Inferior parietal cortex (tissue), 1 donor: ENCODE data around the gene LSR.

Experiments
- DNase-seq: peaks from one replicate; pipeline ENCODE4 v3.0.0-alpha.2; 2016; ENCODE audit errors: extremely low spot score

LSR gene

DNA sequence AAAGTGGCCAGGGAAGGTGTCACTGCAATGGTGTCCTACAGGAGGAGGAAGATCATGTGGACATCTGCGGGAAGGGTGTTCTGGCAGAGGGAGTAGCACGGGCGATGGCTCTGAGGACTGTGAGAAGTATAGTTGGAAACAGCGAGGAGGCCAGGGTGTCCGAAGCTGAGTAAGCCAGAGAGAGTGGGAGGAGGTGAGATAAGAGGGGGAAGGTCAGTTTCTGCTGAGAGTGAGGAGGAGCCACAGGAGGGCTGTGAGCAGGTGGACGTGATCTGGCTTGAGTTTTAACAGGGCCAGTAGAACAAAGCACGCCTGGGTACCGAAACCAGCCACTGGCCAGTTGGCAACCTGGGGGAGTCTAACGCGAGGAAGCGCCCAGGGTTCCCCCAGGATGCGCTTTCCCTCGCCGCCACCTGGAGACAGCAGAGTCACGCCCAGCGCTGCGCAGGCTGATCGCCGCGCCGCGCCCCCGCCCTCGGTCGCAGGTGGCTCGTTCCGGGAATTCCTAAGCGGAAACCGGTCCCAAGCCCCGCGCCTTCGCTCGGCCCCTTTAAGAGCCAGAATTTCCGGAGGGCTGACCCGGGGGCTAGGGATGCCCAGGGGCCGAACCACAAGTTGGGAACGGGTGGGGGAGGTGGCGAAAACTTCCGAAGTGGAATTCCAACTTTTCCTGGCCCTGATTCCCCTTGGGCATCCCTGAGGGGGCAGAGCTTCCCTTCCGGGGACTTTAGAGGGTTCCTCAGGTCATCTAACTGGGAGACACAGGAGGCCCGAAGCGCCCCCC is 1.1 kb upstream of the LSR start:
- DNase-seq: no peak

DNA sequence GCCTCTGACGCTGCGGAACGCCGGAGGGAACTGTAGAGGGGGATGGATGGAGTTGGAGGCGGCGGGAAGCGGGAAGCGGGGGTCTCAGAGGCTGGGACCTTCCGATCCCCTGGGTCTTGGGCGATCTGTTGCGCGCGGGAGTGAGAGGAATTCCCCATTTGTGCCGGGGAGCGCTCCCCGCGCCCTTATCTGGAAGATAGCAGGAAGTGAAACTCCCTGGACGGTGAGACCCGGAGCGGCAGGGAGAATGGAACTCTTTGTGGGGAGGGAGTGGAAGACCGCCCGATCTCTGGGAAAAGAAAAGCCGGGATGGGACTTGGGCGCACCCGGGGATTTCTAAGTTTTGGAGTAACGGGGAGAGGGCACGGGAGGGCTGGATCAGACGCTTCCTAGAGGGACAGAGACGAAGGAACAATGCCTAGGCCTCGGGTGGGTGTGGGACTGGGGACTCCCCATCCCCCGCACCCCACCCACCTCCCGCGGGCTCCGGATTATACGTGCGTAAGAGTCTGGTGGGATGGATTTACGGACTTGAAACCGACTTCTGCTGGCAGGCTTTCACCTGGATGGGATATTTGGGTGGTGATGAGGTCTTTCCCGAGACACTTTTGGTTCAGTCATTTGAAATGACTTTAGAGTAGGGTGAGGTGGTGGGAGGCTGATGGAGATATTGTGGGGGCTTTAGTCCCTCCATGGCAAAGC is 495 bp downstream of the LSR start:
- DNase-seq: no peak

DNA sequence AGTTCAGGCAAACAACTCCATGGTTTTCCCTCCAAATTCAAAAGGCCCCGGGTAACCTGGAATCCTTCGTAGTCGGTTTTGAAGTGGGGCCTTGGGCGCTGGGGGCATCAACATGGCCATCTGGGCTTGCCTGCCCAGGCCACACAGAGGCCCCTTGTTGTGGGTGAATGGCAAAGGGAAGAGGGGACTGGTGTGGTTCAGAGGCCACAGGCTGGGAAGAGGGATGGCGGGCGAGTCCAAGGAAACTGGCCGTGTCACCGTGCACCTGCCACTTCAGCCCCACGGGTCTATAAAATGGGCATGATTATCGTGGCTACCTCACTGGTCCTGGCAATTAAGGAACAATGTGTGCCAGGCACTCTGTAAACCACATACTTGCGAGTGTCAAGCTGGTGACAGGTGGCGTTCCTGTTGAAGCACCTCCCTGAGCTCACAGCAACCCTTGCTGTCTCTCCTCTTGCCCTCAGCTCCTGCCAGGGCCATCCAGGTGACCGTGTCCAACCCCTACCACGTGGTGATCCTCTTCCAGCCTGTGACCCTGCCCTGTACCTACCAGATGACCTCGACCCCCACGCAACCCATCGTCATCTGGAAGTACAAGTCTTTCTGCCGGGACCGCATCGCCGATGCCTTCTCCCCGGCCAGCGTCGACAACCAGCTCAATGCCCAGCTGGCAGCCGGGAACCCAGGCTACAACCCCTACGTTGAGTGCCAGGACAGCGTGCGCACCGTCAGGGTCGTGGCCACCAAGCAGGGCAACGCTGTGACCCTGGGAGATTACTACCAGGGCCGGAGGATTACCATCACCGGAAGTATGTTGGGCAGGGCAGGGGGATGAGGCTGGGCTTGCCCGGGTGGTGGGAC is 1.3 kb downstream of the LSR start:
- no peak for DNase-seq

DNA sequence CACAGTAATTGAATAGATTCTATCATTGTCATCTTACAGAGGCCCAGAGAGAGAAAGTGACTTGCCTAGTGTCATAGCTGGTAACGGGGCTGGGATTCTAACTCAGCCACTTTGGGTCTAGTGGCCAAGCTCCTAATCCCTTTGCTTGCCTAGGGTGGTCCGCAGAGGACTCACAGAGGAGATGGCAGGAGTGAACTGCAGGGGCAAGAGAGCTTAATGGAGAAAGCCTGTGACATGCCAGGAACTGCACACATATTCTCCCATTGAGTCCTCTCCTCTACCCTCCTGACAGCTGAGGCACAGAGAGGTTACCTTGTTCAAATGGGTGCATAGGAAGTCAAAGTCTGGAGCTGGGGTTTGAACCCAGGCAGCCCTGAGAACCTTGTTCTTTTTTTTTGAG is 2.7 kb downstream of the LSR start:
- no peak for DNase-seq

DNA sequence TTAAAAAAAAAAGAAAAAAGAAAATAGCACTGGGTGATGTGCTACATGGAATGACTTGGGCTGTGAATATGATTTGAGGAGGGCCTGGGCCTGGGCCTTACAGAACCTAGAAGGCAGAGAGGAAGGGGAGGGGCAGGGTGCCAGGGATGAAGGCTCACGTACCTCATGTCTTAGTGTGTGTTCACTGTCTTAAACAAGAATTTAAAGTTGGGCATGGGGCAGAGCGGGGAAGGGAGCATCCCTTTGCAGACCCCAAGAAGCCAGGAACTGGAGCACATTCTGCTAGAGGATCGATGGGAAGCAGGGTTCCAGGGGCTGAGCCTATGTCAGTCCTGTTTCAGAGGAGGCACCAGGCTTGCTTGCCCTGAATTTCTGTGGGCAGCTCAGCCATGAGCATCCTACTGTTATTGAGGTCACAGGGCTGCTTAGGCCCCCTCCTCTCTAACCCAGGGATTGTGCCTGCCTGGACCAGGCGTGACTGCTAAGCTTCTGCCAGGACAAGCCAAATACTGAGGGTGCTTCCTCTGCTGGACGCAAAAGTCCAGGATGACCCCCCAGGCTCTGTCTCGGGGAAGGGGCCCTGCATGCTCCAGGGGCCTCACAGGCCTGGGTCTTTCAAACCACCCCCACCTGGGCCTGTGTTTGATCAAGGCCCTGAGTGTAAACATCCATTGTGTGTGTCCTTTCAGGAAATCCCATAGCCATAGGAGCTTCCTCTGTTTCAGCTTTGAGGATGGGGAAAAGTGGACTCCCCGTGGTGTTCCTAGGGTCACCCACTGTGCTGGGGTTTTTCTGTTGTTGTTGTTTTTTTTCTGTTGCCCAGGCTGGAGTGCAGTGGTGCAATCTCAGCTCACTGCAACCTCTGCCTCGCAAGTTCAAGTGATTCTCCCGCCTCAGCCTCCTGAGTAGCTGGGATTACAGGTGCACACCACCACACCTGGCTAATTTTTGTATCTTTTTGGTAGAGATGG is 4.8 kb downstream of the LSR start:
- DNase-seq: no peak

DNA sequence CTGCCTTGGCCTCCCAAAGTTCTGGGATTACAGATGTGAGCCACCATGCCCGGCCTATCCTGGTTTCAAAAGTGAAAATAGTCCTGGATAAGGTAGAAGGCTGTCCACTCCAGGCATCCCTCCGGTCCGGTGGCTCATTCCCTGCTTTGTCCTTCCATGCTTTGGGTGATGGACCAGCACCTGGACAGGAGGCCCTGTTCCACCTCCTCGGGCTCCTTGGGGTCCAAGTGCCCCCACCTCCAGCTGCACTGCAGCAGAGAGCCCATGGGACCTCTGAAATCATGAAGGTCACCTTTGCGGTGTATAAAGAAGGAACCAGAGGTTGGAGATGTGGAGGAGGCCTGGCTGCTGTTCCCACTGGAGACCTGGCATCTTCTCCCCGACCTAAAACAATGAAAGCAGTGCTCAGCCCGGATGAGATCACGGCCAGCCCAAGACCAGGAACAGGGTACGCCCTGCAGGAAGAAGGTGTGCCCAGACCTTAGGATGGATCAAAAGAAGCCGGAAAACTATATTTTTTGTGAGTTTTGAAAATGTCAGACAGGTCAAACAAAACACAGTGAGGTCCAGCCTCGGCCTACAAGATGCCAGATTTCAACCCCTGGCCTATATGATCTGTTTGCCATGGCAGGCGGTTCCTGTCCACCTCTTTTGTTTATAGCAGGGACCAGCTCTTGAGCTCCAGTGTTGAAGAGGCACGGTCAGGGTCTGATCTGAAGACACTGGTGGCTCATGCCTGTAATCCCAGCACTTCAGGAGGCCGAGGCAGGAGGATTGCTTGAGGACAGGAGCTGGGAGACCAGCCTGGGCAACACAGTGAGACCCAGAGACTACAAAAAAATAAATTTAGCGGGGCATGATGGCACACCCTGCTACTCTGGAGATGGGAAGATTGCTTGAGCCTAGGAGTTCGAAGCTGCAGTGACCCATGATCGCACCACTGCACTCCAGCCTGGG is 5.8 kb downstream of the LSR start:
- no peak for DNase-seq

DNA sequence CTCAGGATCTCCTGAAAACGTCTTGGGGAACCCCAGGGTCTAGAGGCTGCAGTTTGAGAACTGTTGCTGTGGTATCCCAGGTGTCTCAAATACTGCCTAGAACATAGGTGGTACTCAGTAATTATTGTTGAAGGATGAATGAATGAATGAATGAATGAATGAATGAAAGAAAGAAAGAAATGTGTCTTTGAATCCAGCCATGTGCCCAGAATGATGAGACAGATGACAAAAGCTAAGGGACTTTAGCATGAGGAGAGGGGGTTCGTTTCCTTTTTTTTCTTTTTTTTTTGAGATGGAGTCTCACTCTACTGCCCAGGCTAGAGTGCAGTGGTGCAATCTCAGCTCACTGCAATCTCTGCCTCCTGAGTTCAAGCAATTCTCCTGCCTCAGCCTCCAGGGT is 7.8 kb downstream of the LSR start:
- no peak for DNase-seq

DNA sequence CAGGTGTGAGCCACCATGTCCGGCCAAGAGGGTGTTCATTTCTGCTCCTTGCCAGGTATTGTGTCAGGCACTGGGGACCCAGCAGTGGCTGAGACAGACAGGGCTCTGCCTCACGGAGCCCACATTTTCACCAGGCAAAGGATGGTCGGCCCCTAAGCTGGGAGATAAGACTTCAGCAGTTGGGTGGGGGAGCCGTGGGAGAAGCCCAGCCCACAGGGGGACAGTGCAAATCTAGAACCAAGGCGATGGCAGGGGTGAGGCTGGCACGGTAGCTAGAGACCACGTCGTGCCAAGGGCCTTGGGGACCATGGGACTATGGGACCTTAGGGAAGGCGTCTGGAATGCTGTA is 8.3 kb downstream of the LSR start:
- DNase-seq: no peak

DNA sequence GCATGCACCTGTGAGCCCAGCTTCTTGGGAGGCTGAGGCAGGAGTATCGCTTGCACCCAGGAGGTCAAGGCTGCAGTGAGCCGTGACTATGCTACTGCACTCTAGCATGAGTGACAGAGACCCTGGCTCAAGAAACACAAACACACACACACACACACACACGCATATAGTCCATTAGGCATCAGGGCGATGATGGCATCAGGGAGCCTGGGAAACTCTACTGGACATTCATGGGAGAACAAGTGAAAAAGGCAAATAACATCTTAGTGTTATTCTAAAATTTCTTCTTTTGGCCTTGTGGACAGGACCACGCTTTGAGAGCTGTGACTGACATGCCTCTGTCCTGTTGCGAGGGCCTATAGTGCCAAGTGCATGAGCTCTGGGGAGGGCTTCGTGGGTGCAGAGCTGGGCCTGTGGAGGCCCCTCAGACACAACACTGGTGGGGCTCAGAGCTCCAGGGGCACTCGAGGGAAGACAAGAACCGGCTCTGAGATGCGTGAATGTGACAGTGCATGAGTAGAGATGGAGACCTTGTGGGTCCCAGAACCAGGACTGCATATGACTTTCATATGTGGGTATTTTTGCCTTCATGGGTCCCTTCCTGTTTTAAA is 12.0 kb downstream of the LSR start:
- DNase-seq: no peak

DNA sequence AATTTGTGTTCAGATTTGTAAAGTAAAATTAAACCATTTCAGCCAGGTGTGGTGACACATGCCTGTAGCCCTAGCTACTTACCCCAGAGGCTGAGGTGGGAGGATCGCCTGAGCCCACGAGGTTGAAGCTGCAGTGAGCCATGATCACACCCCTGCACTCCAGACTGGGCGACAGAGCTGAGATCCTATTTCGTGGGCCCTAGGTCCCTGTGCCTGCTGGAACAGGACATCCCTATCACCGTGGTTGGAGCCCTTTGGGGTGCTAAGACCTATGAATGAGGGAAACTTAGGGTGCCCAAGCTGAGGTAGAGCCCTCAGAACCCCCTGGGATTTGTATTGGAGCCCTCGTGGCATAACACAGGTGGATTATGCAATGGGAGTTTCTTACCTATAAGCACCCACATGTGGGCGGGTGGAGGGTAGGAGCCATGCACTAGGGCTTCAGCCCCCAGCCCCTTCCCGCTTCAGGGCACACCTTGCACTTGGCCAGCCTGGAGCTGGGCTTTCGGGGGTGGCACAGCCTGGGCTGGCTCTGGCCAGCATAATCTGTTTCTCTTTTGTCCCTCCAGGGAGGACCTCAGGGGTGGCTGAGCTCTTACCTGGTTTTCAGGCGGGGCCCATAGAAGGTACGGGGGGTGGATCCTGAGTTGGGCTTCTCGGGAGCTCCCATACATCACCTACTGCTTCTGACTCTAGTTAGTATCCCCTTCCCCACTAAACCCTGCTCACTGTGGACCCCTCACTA is 12.7 kb downstream of the LSR start:
- no peak for DNase-seq

DNA sequence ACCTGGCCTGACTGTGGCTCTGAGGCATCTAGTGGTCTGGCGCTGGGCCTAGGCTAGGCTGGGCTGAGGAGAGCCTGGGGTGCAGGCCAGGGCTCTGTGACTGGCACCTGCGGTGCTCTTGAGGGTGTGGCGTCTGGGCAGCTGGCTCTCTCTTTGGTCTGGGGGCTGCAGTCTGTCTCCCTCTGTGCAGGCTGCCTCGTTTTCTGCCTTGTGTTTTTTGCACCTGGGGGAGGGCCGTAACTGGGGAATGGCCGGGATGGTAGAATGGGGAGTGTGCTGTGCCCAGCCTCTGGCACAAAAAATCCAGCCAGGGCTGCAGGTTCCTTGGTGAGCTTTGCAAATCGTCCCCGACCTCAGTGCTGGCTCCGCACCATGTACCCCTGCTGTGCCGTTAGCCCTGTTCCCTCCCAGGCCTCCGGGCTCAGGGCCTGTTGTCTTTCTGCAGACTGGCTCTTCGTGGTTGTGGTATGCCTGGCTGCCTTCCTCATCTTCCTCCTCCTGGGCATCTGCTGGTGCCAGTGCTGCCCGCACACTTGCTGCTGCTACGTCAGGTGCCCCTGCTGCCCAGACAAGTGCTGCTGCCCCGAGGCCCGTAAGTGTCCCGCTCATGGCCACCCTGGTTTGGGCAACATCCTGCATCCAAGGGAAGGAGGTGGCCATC is 13.4 kb downstream of the LSR start:
- DNase-seq: no peak

DNA sequence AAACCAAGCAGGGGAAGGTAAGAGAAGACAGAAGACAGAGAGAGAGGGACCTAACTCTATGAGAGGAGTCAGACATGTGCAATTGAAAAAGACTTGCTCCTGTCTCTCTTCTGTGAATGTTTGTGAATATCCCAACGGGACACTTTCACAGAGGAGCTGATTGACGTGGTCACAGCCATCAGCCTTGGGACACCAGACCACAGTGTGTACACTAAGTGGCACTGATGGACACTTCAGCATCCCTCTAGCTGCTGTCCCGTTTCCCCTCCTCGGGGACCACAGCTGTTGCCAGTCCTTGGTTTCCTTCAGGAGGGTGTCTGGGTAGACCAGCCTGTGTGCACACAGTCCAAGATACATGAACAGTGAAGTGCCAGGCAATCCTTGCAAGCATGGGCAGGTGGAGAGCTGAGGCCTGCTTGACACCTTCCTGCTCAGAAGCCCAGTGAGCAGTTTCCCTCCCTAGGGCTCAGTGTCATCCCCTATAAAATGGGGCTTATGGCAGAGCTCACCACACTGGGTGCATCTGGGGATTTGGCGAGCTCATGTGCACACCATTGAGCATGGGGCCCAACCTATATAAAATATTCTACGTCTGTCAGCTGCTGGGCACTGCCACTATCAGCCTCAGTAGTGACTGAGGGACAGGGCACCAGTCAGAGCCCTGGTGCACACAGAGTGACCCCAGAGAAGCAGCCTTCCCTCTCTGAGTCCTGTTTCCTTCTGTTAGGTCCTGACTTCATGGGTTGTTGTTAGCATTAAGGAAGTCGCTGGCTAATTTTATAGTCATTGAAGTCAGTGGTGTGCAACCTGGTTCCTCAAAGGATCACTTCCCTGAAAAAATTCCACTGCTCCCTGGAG is 15.7 kb downstream of the LSR start:
- DNase-seq: no peak

DNA sequence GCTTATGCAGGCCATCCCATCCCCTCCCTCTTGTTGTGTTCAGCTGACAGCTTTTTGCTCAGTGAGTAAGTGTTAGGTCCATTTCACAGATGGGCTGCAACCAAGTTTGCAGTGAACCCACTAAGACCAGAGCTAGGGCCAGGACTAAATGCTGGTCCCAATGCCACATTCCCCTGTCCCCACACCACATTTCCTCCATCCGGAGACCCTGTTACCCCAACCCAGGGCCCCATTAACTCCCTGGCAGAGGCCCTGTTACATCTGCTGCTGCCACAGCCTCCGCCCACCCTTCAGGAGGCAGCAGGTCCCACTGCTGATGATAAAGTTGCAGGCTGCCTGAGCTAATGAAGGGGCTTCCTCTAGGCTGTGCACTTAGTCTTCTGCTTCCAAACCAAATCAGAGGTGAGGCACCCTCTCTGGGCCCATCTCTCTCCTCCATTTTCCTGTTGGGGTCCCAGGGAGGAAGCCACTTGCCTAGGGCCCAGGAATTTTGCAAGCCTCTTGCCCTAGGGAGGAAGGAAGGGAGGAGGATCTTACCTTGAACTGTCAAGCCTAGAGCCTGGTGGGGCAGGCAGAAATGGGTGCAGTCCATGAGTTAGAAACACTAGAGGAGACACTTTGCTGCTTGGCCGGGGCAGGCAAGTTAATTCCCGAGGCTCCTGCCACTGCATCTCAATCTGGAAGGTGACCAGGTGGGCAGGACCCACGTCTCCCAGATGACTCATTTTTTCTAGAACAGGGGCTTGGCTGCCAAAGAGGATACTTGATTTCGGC is 16.5 kb downstream of the LSR start:
- no peak for DNase-seq

DNA sequence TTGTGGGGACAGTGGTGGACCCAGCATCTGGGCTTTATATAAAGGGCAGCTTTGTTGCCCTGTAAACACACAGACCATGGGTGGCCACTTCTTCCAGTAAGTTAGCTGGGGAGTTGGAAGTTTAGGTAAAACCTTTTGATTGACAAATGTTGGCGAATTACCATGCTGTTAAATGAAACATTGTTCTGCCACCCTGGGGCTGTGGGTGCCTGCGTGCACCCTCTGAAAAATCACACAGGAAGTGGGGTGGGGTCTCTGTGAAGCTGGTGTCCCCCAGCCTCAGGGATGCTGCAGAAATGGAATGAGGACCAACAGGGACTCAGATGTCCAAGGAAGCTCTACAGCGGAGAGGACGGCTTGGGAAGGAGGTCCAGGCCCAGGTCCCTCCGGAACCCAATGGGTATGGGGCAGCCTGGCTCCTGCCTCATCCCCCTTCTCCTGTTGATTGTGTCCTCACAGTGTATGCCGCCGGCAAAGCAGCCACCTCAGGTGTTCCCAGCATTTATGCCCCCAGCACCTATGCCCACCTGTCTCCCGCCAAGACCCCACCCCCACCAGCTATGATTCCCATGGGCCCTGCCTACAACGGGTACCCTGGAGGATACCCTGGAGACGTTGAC is 17.2 kb downstream of the LSR start:
- DNase-seq: no peak

DNA sequence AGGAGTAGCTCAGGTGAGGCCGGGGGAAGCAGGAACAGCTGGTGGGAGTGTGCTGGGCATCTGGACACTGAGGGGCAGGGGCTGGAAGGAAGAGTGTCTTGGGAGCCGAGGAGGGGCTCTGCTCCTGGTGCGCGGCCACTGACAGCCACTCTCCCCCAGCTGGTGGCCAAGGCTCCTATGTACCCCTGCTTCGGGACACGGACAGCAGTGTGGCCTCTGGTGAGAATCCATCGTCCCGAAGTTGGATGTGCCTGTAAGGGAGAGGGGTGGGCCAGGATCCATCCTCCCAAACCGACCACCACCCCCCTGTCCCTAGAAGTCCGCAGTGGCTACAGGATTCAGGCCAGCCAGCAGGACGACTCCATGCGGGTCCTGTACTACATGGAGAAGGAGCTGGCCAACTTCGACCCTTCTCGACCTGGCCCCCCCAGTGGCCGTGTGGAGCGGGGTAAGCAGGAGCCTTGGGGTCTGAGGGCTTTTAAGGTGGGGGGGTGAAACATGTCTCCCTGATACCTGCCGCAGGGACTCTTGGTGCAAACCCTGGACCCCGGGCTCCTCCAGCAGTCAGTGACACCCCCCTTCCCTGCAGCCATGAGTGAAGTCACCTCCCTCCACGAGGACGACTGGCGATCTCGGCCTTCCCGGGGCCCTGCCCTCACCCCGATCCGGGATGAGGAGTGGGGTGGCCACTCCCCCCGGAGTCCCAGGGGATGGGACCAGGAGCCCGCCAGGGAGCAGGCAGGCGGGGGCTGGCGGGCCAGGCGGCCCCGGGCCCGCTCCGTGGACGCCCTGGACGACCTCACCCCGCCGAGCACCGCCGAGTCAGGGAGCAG is 17.9 kb downstream of the LSR start:
- DNase-seq: no peak
